GM21737 (cell line): ENCODE data around the gene MRPL22.
"Not testable (repeated sequence)": the region's sequence is repeated elsewhere in the genome, so short reads cannot be mapped to it uniquely, and the experiment has no call there.

Experiments used
- ATAC-seq: cut with Tn5 transposase; IDR thresholded peaks from one replicate; pipeline ENCODE4 v1.9.1; 2021; ENCODE audit warnings: mild to moderate bottlenecking, moderate library complexity; ENCODE audit not compliant: unreplicated experiment

MRPL22 gene

GRCh38 chr5:154986151-154986550, 45.3 kb downstream of the MRPL22 start:
- ATAC-seq, result no peak

- ATAC-seq, result no peak
Observed at GRCh38 chr5:154989626-154990025, 48.8 kb downstream of the MRPL22 start.

- no peak for ATAC-seq
Observed at GRCh38 chr5:154993461-154993860, 52.6 kb downstream of the MRPL22 start.

- no peak for ATAC-seq
Observed at GRCh38 chr5:154995679-154996078, 54.8 kb downstream of the MRPL22 start.

GRCh38 chr5:154997746-154998145, 56.9 kb downstream of the MRPL22 start:
- ATAC-seq, result no peak

GRCh38 chr5:154999865-155000264, 59.0 kb downstream of the MRPL22 start:
- ATAC-seq, result no peak

- ATAC-seq, result no peak
Observed at GRCh38 chr5:155001523-155001922, 60.6 kb downstream of the MRPL22 start.

- not testable (repeated sequence) for ATAC-seq
Observed at GRCh38 chr5:155002722-155003121, 61.8 kb downstream of the MRPL22 start.

- no peak for ATAC-seq
Observed at GRCh38 chr5:155004138-155004744, 63.4 kb downstream of the MRPL22 start.

GRCh38 chr5:155006265-155006664, 65.4 kb downstream of the MRPL22 start:
- not testable (repeated sequence) for ATAC-seq

GRCh38 chr5:155008669-155009068, 67.8 kb downstream of the MRPL22 start:
- no peak for ATAC-seq

GRCh38 chr5:155010881-155011280, 70.0 kb downstream of the MRPL22 start:
- ATAC-seq, result no peak

GRCh38 chr5:155013526-155013925, 72.7 kb downstream of the MRPL22 start, which contains the start of gene KIF4B:
KIF4B (plus strand) TSS chr5:155013755; CDS start chr5:155013860, 105 bp downstream.
- ATAC-seq, result no peak

GRCh38 chr5:155015239-155015638, 74.4 kb downstream of the MRPL22 start:
- no peak for ATAC-seq

- ATAC-seq, result peak; percentile 92
Observed at GRCh38 chr5:155017610-155018009, 76.7 kb downstream of the MRPL22 start.
